ENCODE data around the gene MDM1. TPM values are rescaled to one million over a fixed set of nuclear protein-coding genes. Genes with fewer than 3 reads are reported as not detected.

MDM1 gene
- polyA plus RNA-seq, 1 donor (not counting 4 experiments of a cell fraction or from before 2014, with no cell fraction given): 7.5 TPM

DNA sequence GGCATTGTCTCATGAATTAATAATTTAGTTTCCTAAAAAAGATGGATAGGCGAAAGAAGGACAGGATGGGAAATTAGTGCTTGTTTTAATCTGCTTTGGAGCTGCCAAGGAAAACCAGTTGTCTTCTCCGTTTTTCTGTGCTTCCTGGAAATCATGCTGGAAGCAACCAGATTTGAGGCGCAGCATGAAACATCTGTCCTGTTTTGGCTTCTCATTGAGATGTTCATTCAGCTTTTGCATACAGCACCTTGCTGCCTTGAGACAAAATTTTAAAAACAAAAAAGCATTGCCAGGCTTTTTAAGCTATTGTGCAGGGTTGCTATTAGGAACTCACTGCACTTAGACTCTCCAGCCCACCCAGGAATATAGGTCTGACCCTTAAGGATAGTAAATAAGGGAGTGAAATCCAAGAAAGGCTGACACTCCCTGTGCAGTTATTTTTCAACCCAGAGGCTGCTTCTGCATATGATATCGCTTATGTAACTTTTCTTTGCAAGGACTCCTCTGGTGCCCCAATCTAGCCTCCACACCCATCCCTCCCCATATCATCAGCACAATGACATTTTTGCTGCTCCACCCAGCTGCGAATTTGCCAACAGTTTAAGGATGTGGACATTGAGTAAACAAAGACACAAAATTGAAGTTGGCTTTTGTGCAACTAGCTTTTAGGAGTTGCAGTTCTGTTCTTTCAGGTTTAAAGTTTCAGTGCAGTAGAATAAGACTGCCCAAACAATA lies 46.9 kb upstream of the MDM1 start:
- TF ChIP-seq EZH2 (IDR thresholded peaks at IDR 0.05; ENCODE audit: low read length): no peak
- TF ChIP-seq, protein P1, sequence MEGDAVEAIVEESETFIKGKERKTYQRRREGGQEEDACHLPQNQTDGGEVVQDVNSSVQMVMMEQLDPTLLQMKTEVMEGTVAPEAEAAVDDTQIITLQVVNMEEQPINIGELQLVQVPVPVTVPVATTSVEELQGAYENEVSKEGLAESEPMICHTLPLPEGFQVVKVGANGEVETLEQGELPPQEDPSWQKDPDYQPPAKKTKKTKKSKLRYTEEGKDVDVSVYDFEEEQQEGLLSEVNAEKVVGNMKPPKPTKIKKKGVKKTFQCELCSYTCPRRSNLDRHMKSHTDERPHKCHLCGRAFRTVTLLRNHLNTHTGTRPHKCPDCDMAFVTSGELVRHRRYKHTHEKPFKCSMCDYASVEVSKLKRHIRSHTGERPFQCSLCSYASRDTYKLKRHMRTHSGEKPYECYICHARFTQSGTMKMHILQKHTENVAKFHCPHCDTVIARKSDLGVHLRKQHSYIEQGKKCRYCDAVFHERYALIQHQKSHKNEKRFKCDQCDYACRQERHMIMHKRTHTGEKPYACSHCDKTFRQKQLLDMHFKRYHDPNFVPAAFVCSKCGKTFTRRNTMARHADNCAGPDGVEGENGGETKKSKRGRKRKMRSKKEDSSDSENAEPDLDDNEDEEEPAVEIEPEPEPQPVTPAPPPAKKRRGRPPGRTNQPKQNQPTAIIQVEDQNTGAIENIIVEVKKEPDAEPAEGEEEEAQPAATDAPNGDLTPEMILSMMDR (optimal IDR thresholded peaks at IDR 0.05 in 1 of 3, IDR thresholded peaks at IDR 0.05 in 1 of 3, conservative IDR thresholded peaks at IDR 0.05 in 1 of 3; ENCODE audit: extremely low read depth in 1 of 3, insufficient read depth in 2 of 3, low read length in 3 of 3): no peak
- no peak overlapping the region for H2AFZ ChIP-seq (ENCODE audit: control insufficient read depth, low read length)
- H3K4me3 ChIP-seq (ENCODE audit: control insufficient read depth in 2 of 3, extremely low read depth in 1 of 3, insufficient read depth in 2 of 3, low read depth in 1 of 3, low read length in 3 of 3): no peak overlapping the region
- H4K20me1 ChIP-seq (ENCODE audit: control insufficient read depth, extremely low read depth, insufficient read depth, low read length): no peaks in the 10 kb centered on the region
- no peaks in the 10 kb centered on the region for H3K9me1 ChIP-seq (ENCODE audit: control insufficient read depth, extremely low read depth, insufficient read depth, low read length)
- no peak for DNase-seq (ENCODE audit: low read depth, low spot score)
- H3K79me2 ChIP-seq (ENCODE audit: control insufficient read depth, insufficient read depth, low read length): no peaks in the 10 kb centered on the region
- FAIRE-seq: no peak
- no peaks in the 10 kb centered on the region for H3K9me3 ChIP-seq (ENCODE audit: control insufficient read depth, low read depth, low read length)
- no peaks in the 10 kb centered on the region for H3K36me3 ChIP-seq (ENCODE audit: control insufficient read depth in 2 of 2, extremely low read depth in 1 of 2, insufficient read depth in 2 of 2, low read length in 2 of 2)
- H3K4me2 ChIP-seq (ENCODE audit: control insufficient read depth, extremely low read depth, insufficient read depth, low read depth, low read length): no peak overlapping the region
- H3K27me3 ChIP-seq (ENCODE audit: control insufficient read depth, extremely low read depth, insufficient read depth, low read length): no peaks in the 10 kb centered on the region
- H3K9ac ChIP-seq (ENCODE audit: control insufficient read depth, extremely low read depth, insufficient read depth, low read length): no peak overlapping the region
- peaks cover 8% of the 10 kb centered on the region for H3K4me1 ChIP-seq (ENCODE audit: control insufficient read depth, extremely low read depth, insufficient read depth, low read length)
- dilution Hi-C loops (cut with MboI; ENCODE audit: extremely low pct_ligation_motif_present, low sequenced_read_pairs): no loop called here
- H3K27ac ChIP-seq (ENCODE audit: control insufficient read depth, insufficient read depth, low read length): no peak overlapping the region

DNA sequence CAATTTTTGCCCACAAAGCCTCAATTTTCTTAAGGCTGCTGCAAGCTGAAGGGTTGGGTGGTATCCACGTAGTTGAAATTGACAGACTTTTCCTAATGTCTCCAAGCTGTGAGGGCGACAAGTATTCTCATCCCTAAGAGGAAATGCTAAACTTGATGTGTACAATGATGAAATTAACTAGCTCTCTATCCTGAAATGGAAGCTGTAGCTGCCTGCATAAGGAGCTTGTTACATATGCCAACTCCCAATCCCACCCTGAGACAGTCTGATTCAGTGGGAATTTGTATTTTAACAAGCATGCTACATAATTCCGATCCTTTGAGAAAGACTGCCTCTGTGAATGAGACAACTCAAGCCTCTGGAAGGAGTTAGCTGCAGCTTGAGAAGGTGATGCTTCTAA lies 45.7 kb upstream of the MDM1 start:
- H4K20me1 ChIP-seq (ENCODE audit: control insufficient read depth, extremely low read depth, insufficient read depth, low read length): no peaks in the 10 kb centered on the region
- no peaks in the 10 kb centered on the region for H3K79me2 ChIP-seq (ENCODE audit: control insufficient read depth, insufficient read depth, low read length)
- no peak for FAIRE-seq
- H3K9ac ChIP-seq (ENCODE audit: control insufficient read depth, extremely low read depth, insufficient read depth, low read length): no peak overlapping the region
- no peak overlapping the region for H2AFZ ChIP-seq (ENCODE audit: control insufficient read depth, low read length)
- dilution Hi-C loops (cut with MboI; ENCODE audit: extremely low pct_ligation_motif_present, low sequenced_read_pairs): no loop called here
- H3K4me1 ChIP-seq (ENCODE audit: control insufficient read depth, extremely low read depth, insufficient read depth, low read length): peaks cover 8% of the 10 kb centered on the region
- H3K4me2 ChIP-seq (ENCODE audit: control insufficient read depth, extremely low read depth, insufficient read depth, low read depth, low read length): no peak overlapping the region
- H3K9me1 ChIP-seq (ENCODE audit: control insufficient read depth, extremely low read depth, insufficient read depth, low read length): no peaks in the 10 kb centered on the region
- H3K27me3 ChIP-seq (ENCODE audit: control insufficient read depth, extremely low read depth, insufficient read depth, low read length): no peaks in the 10 kb centered on the region
- H3K4me3 ChIP-seq (ENCODE audit: control insufficient read depth in 2 of 3, extremely low read depth in 1 of 3, insufficient read depth in 2 of 3, low read depth in 1 of 3, low read length in 3 of 3): no peak overlapping the region
- no peak overlapping the region for H3K27ac ChIP-seq (ENCODE audit: control insufficient read depth, insufficient read depth, low read length)
- H3K36me3 ChIP-seq (ENCODE audit: control insufficient read depth in 2 of 2, extremely low read depth in 1 of 2, insufficient read depth in 2 of 2, low read length in 2 of 2): no peaks in the 10 kb centered on the region
- TF ChIP-seq EZH2 (IDR thresholded peaks at IDR 0.05; ENCODE audit: low read length): no peak
- TF ChIP-seq, protein P1 (optimal IDR thresholded peaks at IDR 0.05 in 1 of 3, IDR thresholded peaks at IDR 0.05 in 1 of 3, conservative IDR thresholded peaks at IDR 0.05 in 1 of 3; ENCODE audit: extremely low read depth in 1 of 3, insufficient read depth in 2 of 3, low read length in 3 of 3): no peak
- DNase-seq (ENCODE audit: low read depth, low spot score): no peak
- no peaks in the 10 kb centered on the region for H3K9me3 ChIP-seq (ENCODE audit: control insufficient read depth, low read depth, low read length)
